GM21528 (cell line): ENCODE results near the gene CUL4A.
"Not testable (repeated sequence)": the region's sequence is repeated elsewhere in the genome, so short reads cannot be mapped to it uniquely, and the experiment has no call there.

Experiments used
- ATAC-seq: cut with Tn5 transposase; IDR thresholded peaks from one replicate; pipeline ENCODE4 v1.9.1; 2021; ENCODE audit warnings: mild to moderate bottlenecking, moderate library complexity; ENCODE audit not compliant: unreplicated experiment, low FRiP score

Gene CUL4A

DNA sequence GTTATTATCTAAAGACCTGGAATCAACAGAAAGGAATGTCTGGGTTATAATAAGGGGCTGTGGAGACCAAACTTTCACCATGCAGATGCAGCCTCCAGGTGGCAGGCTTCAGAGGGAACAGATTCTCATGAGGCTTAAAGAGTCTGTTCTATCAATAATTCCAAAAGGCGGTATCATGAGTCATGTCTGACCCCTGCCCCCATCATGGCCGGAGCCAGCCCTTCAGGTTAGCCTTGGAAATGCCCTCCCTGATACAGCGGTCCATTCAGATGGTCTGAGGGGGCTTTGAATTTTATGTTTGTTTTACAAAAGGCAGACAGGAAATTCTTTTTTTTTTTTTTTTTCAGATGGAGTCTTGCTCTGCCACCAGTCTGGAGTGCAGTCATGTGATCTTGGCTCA is 66.0 kb downstream of the CUL4A start:
- ATAC-seq = no peak

DNA sequence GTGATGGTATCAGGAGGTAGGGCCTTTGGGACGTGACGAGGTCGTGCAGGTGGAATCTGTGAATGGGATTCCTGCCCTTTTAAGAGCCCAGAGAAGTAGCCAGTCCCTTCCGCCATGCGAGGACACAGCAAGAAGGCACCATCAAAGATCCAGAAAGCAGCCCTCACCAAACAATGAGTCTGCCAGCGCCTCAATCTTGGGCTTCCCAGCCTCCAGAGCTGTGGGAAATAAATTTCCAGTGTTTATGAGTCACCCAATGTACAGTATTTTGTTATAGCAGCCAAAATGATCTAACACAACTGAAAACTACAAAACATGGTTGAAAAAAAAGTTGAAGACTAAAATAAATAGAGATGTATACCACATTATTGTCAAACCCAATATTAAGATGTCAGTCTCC is 70.7 kb downstream of the CUL4A start:
- no peak for ATAC-seq

DNA sequence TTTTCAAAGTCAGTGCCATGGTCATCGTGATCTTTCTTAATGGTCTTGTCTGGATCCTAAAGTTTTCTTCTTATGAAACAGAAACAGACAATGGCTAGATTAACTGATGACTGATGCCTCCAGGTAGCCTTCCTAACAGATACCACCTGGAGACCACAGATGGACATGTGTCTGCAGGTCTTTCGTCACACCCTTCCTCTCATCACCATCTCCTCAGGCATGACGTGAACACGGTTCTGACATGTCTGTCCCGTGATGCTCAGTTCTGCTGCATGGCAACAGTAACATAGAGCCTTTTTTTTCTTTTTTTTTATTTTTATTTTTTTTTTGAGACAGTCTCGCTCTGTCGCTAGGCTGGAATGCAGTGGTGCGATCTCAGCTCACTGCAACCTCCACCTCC is 74.5 kb downstream of the CUL4A start:
- no peak for ATAC-seq

DNA sequence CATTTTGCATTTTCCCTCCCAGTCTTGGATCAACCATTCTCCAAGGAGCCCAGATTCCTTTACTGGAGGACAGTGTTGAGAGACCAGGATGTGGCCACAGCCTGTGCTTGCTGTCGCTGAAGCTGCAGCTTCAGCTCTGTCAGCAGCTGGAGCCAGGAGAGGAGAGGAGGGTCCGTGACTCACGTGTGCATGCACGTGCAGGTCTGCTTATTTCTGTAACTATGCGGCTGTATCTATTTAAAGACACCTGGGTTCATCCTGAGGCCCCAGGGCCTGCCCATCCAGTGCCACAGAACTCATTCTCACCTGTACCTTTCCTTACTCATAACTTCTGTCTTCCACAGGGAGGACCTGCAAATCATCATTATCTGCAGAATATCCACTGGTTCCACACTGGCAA is 79.5 kb downstream of the CUL4A start:
- ATAC-seq = no peak

DNA sequence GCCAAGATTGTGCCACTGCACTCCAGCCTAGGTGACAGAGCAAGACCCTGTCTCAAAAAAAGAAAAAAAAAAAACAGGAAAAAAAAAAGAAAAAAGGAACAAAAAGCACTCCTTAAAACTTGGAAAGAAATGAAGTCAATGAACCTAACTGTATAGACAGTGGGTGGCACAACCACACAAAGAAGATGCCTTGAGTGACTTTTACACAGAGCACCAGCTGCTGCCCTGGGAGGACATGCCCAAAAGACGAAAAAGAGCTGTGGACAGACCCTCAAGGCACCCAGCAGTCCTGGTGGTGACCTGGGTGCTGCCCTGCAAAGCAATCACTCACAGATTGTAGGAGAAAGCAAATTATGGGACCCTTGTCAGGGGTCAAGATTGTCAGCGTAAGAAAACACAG is 81.7 kb downstream of the CUL4A start:
- ATAC-seq = no peak

DNA sequence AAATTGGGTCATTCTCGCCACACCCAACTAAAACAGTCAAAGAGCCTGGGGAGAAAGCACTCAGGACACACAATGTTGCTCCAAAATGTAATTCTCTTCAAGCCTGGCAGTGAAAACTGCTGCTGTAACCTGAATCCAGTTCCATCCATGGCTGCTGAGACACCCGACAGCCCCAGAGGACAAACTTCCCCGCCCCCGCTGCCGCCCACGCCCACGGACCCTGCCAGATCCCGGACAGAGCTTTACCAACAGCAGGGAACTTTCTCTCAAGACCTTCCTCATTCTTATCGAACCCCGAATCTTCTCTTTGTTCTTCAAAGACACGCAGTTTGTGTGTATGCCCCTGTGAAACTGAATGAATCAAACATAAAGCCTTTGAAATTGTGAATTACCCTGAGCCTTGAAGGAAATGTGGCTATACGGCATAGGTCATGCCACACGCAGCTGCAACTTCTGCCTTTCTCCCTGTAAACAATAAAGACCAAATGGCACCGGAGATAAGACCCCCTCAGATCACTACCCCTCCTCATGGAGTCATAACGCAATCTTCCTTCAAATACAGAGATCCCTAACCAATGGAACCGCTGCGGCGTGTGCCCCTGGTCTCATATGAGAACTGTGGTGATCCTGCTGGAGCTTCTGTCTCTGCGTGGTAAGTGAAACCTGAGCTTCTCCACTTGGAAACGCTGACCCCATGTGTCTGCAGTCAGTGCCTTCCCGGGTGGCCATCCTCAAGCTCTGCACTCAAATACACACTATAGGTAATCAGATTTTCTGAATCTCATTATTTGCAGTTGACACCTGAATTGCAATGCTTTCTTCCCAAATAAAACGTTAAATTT is 82.8 kb downstream of the CUL4A start:
- ATAC-seq = no peak

DNA sequence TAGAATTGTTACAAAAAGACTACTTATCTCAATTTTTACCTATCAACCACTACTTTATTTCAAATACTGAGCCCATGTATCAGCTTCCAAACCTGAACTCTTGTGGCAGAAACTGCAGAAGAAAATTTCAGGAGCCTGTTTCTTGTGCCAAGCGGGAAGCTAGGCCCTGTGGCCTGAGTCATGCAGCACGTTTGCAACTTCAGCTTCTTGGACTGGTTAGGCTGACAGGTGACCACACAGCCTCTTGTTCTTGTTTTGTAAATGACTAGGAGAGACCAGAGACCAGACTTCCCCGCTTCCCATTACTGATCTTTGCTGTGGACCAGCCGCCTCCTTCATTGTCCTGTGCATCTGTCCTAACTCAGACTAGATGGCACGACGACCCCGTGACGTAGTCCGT is 84.3 kb downstream of the CUL4A start:
- ATAC-seq = no peak

DNA sequence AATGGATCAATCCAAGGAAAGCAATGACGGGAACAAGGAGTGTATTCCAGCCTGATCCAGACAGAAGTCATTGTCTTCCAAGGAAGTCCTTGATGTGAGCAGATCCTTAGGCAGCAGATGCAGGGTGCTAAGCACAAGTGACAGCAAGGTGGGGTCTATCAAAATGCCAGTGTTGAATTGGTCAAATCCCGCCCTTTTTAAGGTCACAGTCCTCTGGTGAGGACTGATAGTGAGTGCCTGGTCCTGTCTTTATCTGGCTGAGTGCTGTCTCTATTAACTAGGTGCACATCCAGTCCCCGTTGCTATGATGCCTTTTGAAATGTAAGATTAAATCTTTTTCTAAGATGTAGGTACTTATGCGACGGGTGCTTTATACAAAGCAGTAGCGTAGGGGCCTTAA is 86.4 kb downstream of the CUL4A start:
- ATAC-seq = no peak

DNA sequence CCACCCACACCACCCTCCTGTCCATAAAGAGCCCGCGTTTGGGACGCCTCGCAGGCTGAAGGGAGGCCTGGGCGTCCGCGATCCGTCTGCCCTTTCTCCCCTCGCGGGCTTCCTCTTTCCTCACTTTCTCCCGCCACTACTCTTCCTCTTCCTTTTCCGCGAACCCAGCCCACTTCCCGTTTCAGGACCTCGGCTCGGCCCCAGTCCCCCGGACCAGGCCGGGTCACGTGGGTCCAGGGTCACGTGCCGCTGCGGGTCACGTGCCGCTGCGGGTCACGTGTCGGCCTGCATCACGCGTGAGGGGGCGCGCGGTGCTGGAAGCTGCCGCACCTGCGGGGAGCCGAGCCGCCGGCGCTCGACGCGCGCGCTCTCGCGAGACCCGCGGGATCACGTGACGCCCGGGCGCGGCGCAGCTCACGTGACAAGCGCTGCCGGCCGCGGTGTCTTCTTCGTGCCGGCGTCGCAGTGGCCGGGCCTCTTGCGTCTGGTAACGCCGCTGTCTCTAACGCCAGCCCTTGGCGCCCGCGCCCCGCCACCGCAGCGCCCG is 87.5 kb downstream of the CUL4A start, which contains the start of gene LAMP1:
TSS of gene LAMP1 (plus strand) at position 417 of the 547 bp plus-strand sequence. CDS start 196 bp downstream, outside the sequence.
- ATAC-seq = peak; percentile 74

DNA sequence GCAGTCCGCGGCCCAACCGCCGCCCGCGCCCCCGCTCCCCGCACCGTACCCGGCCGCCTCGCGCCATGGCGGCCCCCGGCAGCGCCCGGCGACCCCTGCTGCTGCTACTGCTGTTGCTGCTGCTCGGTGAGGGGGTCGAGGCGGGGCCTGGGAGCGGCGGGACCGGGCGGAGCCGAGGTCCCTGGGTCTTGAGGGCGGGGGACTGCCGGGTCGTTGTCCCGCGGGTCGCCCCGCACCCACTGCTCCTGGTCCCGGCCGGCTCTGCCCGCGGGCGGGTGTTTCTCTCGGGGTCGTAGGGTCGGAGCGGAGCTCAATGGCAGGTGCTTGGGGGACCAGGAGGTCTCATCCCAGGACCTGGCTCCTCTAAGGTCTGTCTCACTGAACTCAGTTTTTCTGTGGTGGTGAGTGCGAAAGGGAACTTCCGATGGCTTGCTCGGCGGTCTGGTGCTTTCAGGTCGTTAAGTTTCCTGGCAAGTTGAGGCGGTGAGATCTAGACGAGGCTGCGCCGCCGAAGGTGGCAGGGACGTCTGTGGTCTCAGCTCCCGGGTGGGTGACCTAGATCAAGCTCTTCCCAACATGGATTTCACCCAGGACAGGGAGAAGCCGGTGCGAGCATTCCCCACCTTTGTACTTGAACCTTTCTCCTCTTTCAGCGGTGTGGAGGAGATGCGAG is 88.1 kb downstream of the CUL4A start:
- peak; percentile 38 for ATAC-seq

DNA sequence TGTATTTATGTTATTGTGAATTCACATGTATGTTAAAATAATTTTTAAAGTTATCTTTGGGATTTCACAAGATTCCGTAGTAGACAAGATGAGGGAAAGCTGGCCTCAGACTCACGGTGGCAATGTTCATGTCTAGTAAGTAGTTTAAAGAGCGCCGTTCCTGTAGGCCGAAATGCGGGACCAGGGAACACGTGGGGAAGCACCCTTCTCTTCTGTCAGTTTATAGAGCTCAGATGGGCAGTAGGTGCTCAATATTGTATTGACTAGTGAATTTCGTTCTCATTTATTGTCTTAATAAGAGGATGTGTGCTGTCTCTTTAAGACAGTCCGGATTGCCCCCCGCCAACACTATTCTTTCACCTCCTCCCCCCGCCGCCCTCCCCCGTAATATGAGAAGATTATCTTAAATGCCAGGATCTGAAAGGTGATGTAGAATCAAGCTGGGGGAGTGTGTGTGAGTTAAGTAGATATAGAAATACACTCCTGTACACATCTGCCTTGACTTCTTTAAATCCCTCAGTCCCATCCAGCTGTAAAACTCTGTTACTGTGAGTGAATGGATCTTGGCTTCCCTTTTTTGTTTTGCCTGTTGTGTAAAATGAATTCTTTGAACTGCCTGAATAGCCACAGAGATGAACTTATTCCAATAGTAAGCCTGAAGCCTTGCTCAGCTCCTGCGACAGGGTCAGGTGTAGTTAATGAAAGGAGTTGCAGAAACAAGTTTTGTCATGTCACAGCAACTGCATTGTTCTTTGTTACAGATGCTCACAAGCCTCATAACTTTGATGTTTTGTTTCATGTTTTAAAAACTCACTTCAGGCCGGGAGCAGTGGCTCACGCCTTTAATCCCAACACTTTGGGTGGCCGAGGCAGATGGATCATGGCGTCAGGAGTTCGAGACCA is 88.9 kb downstream of the CUL4A start:
- no peak for ATAC-seq

DNA sequence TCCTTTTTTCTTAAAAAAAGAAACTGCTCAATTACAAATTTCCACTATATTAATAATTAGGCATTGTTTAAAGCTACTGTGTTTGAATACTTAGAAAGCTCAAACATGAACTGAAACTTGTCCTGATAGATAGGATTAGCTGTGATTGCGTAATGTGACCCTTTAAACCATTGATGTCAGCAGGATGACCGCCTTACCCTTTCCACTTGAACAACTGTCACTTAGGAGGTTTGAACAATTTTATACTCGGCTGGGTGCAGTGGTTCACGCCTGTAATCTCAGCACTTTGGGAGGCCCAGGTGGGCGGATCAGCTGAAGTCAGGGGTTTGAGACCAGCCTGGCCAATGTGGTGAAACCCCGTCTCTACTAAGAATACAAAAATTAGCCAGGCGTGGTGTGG is 90.5 kb downstream of the CUL4A start:
- ATAC-seq = no peak

DNA sequence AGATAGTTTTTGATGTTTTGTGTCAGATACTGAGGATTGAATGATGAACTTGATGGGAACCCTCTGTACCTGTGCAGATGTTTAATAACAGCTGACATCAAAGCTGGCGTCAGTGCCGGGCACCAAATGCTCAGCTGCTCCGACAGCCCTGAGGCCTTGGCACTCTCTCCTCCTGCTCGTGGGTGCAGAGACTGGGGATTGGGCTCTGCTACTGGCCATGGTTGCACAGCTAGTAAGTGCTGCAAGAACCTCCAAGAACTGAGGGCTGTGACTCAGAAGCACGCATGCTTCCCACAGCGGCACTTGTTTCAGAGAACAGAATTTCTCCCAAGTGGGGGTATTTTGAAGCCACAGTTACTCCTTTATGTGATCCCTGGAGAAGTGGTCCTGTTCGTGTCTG is 93.6 kb downstream of the CUL4A start:
- ATAC-seq = no peak

DNA sequence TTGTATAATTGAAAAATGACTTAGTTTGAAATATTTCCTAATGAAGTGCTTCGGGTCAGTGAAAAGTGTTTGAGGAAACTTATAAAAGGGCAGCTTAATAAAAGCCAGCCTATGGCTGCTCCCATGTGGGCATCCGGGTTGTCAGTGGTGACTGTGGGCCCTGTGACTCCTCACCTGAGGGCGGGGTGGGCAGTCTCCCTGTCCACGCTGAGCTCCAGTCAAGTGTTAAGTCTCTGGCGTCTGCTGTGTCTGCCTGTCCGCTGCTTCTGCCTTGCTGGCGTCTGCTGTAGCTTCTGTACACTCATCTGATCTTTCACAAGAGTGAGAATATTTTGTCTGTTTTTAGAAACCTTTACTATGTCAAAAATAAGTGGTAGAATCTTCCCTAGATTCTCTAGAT is 94.7 kb downstream of the CUL4A start:
- no peak for ATAC-seq

DNA sequence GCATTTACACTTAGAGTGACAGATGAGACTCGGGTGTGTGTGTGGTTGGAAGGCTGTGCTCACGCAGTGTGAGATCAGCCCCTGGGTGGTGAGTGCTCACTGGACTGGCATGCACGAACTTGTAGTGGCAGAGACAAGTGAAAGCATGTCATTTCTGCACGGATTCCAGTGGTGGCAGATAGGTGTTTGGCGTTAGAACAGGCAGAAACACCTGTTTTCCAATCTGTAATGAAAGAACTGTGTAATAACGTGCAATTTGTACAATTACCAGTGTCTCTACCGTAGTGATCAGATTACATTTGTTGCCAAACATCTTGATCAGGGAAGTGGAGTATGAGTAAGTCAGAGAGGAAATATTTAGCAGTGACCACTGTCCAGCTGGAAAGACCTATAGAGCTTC is 95.8 kb downstream of the CUL4A start:
- ATAC-seq = no peak

DNA sequence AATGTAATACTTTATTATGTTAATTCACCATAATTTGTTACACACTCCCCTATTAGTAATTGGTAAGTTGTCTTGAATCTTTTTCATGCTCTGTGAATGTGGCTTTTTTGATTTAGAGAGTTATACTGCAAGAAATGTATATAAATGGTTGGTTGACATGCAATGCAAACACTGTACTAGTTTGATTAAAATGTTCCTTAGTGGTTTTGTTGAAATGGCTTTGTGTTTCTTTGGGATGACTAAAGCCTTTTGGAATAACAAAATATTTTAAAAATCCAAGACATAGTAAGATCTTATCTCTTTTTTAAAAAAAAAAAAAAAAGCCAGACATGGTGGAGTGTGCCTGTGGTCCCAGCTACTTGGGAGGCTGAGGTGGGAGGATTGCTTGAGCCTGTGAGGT is 98.1 kb downstream of the CUL4A start:
- ATAC-seq = no peak

DNA sequence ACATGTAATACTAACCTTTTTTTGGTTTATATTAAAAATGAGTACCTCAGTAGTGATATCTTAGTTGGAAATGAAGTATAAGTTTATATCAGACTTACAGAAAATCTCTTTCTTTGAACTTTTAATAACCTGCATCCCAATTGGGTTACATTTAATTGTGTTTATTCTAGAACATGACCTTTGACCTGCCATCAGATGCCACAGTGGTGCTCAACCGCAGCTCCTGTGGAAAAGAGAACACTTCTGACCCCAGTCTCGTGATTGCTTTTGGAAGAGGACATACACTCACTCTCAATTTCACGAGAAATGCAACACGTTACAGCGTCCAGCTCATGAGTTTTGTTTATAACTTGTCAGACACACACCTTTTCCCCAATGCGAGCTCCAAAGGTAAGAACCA is 100.1 kb downstream of the CUL4A start:
- no peak for ATAC-seq

DNA sequence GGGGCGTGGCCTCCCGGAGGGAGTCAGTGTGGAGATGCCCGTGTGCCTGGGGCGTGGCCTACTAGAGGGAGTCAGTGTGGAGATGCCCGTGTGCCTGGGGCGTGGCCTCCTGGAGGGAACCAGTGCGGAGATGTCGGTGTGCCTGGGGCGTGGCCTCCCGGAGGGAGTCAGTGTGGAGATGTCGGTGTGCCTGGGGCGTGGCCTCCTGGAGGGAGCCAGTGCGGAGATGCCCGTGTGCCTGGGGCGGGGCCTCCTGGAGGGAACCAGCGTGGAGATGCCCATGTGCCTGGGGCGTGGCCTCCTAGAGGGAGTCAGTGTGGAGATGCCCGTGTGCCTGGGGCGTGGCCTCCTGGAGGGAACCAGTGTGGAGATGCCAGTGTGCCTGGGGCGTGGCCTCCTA is 104.7 kb downstream of the CUL4A start:
- ATAC-seq = not testable (repeated sequence)

DNA sequence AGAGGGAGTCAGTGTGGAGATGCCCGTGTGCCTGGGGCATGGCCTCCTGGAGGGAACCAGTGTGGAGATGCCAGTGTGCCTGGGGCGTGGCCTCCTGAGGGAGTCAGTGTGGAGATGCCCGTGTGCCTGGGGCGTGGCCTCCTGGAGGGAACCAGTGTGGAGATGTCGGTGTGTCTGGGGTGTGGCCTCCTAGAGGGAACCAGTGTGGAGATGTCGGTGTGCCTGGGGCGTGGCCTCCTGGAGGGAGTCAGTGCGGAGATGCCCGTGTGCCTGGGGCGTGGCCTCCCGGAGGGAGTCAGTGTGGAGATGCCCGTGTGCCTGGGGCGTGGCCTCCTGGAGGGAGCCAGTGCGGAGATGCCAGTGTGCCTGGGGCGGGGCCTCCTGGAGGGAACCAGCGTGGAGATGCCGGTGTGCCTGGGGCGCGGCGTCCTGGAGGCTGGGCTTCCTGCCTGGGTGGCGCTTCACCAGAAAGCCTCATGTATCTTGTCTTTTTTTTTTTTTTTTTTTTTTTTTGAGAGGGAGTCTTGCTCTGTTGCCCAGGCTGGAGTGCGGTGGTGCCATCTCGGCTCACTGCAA is 105.6 kb downstream of the CUL4A start:
- ATAC-seq = not testable (repeated sequence)

DNA sequence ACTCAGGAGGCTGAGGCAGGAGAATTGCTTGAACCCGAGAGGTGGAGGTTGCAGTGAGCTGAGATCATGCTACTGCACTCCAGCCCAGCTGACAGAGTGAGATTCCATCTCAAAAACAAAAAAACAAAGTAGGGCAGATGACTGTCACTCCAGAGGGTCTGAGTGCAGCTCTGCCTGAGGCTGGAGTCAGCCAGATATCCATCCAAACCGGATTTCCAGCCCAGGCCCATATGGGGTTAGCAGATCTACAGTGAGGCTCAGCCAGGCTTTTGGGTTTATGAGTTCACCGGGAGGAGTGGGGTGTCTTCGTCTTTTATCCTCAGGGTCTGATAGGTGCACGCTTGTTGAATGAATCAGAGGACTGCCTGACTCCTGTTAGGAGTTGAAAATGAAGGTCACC is 106.6 kb downstream of the CUL4A start:
- no peak for ATAC-seq
